HG02943 (cell line): ENCODE results near the gene CTLA4.
"Not testable (repeated sequence)": the region's sequence is repeated elsewhere in the genome, so short reads cannot be mapped to it uniquely, and the experiment has no call there.

Source experiments
- ATAC-seq: cut with Tn5 transposase; IDR thresholded peaks from one replicate; pipeline ENCODE4 v1.9.1; 2021; ENCODE audit warnings: mild to moderate bottlenecking, low read depth, moderate library complexity; ENCODE audit not compliant: unreplicated experiment

Gene CTLA4

DNA sequence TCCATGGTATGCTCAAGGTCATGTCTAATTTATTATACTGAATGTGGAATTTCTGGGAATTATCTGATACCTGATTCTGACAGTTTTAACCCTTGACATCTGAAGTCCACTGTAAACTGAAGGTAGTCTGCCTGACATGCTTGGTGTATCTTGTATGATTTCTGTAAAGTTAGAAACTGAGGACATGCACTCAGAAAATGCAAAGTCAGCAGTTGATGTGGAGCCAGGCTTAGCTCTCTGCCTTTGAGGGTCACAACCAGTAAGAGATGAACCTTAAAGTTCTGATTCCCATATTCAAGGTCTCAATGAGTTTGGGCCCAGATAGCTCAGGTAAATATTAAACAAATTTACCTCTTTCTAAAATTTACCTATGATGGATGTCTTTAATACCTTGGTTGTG lies 12.3 kb upstream of the CTLA4 start:
- ATAC-seq = no peak

DNA sequence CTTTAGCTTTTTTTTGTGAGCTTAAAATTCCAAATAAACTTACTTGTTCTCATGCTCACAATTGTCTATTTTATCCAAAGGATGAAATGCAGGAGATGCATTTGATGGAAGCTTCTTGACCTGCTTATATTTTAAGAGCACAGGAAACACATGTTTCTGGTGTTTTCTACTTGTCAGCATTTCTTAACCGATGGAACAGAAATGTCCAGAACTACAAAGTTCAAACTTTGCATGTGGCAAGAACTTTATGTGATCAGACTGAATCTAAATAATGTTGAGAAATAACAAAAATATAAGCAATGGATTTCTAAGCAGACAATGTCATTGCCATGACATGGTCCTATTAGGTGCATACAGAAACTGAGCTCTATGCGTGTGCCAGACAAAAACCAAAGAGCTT lies 9.9 kb upstream of the CTLA4 start:
- no peak for ATAC-seq

- no peak for ATAC-seq
These were observed 9.4 kb upstream of the CTLA4 start for GRCh38 chr2:203858176-203858575.

DNA sequence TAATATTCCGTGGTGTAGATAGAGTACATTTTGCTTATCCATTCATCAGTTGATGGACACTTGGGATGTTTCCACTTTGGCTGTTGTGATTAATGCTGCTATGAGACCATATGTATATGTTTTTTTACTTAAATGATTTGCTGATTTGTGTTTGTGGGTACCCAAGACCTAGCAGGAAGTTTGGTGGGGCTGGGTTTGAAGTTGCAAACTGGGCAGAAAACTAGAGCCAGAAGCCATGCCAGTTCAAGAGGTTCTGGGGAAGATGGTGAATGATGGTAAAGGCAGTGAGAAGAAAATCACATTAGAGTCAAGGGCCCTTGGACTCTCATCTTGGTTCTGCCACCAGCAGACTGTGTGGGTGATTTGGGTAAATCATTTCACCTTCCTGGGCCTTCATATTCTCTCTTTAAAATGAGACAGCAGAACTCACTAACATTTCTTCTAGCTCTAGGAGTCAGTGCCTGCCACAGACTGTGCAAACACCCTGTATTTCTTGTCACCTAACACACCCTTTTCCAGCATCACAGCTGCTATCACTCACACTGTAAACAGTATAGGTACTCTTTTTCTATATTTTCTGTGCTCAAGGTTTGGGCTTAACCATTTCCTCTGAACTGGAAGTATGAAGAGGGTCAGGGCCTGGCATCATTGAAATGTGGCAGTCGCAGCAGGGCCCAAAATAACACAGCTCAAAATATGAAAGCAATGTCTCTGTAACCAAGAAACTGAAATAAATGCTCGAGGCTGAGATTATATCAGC lies 8.4 kb upstream of the CTLA4 start:
- ATAC-seq = no peak

GRCh38 chr2:203861197-203861596 lies 6.4 kb upstream of the CTLA4 start:
- no peak for ATAC-seq

- no peak for ATAC-seq
These were observed 6.0 kb upstream of the CTLA4 start for GRCh38 chr2:203861607-203862006.

- no peak for ATAC-seq
These were observed 1.9 kb downstream of the CTLA4 start for GRCh38 chr2:203869223-203870042.

DNA sequence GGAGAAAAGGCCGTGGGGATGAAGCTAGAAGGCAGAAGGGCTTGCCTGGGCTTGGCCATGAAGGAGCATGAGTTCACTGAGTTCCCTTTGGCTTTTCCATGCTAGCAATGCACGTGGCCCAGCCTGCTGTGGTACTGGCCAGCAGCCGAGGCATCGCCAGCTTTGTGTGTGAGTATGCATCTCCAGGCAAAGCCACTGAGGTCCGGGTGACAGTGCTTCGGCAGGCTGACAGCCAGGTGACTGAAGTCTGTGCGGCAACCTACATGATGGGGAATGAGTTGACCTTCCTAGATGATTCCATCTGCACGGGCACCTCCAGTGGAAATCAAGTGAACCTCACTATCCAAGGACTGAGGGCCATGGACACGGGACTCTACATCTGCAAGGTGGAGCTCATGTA lies 2.9 kb downstream of the CTLA4 start:
- no peak for ATAC-seq

DNA sequence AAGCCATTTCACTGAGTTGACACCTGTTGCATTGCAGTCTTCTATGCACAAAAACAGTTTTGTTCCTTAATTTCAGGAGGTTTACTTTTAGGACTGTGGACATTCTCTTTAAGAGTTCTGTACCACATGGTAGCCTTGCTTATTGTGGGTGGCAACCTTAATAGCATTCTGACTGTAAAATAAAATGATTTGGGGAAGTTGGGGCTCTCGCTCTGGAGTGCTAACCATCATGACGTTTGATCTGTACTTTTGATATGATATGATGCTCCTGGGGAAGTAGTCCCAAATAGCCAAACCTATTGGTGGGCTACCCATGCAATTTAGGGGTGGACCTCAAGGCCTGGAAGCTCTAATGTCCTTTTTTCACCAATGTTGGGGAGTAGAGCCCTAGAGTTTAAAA lies 3.4 kb downstream of the CTLA4 start:
- no peak for ATAC-seq

- peak; percentile 97 for ATAC-seq
These were observed 3.9 kb downstream of the CTLA4 start for GRCh38 chr2:203871371-203871983.

DNA sequence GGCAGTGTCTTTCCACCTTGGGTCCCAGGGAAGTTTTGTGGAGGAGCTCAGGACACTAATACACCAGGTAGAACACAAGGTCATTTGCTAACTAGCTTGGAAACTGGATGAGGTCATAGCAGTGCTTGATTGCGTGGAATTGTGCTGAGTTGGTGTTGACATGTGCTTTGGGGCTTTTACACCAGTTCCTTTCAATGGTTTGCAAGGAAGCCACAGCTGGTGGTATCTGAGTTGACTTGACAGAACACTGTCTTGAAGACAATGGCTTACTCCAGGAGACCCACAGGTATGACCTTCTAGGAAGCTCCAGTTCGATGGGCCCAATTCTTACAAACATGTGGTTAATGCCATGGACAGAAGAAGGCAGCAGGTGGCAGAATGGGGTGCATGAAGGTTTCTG lies 5.9 kb downstream of the CTLA4 start:
- ATAC-seq = no peak

DNA sequence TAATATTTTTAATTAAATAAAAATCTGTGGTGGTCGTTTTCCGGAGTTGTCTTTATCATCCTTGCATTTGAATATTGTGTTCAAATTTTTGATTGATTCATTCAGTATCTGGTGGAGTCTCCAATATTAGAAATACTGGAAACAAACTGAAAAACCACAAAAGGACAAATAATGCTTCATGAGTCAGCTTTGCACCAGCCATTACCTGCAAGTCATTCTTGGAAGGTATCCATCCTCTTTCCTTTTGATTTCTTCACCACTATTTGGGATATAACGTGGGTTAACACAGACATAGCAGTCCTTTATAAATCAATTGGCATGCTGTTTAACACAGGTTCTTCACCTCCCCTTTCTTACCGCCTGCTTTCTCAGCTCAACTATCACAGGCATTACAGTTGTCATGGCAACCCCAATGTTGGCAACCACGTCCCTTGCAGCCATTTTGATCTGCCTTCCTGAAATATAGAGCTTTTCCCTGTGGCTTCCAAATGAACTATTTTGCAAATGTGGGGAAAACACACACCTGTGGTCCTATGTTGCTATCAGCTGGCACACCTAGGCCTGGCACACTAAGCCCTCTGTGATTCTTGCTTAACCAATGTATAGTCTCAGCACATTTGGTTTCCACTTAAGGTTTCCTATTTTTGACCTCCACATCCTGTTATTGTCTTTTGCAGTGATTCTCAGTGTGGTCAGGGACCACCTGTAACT lies 6.5 kb downstream of the CTLA4 start:
- no peak for ATAC-seq

DNA sequence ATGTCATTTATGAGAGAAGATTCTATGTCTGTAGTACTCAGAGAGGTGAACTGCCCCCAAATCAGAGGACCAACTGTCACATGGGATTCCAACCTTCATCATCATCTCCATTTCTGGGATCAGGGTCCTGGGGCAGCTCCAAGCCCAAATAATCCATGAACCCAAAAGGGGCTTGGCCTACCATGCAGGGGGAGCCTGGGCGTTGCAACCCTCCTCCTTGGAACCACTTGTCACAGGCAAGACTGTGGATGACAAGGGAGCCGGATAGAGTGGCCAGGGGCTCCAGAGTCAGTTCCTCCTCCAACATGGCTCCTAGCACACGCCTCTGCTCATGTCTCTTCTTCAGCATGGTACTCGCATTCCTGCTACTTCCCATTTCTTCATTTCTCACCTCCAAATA lies 7.9 kb downstream of the CTLA4 start:
- ATAC-seq = no peak

DNA sequence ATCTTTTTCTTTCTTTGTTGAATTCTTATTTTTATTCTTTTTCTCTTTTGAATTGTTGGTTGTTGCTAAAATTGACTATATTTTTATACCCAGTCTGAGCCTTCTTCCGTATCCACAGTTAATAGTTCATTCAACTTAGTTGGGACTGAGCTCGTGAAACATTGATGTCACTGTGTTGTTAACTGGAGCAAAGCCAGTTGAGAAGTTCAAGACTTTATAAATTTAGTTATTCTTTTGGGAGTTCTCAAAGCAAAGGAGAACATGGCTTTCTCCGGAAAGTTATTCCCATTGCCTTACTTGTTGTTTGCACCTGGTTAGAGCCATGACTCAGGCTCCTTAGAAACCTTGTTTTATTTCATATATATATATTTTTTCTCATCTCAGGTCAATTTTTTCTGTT lies 8.8 kb downstream of the CTLA4 start:
- no peak for ATAC-seq

DNA sequence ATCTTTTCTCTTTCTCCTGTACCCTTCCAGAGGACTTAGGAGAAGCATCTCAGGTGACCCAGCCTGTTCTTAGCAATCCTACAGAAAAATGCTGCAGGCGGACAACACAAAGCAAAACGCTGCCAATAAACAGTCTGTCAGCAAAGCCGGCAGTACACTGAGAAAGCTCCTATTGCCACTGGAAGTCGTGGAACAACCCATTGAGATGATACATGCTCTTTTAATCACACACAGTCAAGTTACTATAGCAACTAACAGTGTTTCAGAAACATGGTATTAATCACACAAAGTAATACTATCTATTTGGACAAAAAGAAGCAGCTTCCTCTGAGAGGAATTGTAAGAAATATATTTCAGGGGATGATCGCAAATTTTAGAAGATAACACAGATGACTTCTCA lies 10.5 kb downstream of the CTLA4 start:
- no peak for ATAC-seq

GRCh38 chr2:203880557-203881125 lies 13.1 kb downstream of the CTLA4 start:
- ATAC-seq = no peak

GRCh38 chr2:203881185-203881584 lies 13.6 kb downstream of the CTLA4 start:
- ATAC-seq = not testable (repeated sequence)

DNA sequence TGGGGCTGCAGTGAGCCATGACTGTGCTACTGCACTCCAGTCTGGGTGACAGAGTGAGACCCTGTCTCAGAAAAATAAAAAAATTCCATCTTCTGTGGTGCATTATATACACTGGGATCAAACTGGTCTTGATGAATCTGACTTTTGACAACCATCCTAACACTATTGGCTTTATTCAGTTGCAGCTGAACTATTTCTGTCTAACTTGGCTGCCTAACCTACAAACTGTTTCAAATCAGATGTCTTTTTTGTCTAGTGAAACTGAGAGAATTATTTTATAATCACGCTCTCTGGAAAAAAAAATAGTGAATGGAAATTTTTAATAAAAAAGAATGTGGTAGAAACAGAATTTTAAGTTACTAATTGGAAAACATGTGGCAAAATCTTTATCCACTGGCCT lies 15.0 kb downstream of the CTLA4 start:
- ATAC-seq = no peak

- no peak for ATAC-seq
These were observed 19.1 kb downstream of the CTLA4 start for GRCh38 chr2:203886661-203887151.

- ATAC-seq = no peak
These were observed 20.1 kb downstream of the CTLA4 start for GRCh38 chr2:203887677-203888076.
